Amniotic epithelial cell (primary cell): Measurements from ENCODE around the gene KCTD15.

Experiments used
- DNase-seq: peaks from one replicate; pipeline ENCODE4 v3.0.0-alpha.2; 2010; ENCODE audit warnings: low read depth

The KCTD15 gene

GRCh38 chr19:33859016-33859415, 62.3 kb downstream of the KCTD15 start:
- DNase-seq = no peak

- DNase-seq = no peak
These were observed 63.8 kb downstream of the KCTD15 start for GRCh38 chr19:33860312-33861090.

- DNase-seq = no peak
These were observed 65.3 kb downstream of the KCTD15 start for GRCh38 chr19:33861950-33862349.

GRCh38 chr19:33862981-33863380, 66.3 kb downstream of the KCTD15 start:
- DNase-seq = no peak

- no peak for DNase-seq
These were observed 66.8 kb downstream of the KCTD15 start for GRCh38 chr19:33863436-33863835.

- DNase-seq = no peak
These were observed 67.7 kb downstream of the KCTD15 start for GRCh38 chr19:33864311-33864850.

GRCh38 chr19:33865306-33865705, 68.6 kb downstream of the KCTD15 start:
- no peak for DNase-seq
